Lower leg skin (tissue), 3 donors: ENCODE measurements around the gene ELSPBP1.
"Not testable (repeated sequence)": the region's sequence is repeated elsewhere in the genome, so short reads cannot be mapped to it uniquely, and the experiment has no call there.

Source experiments
- POLR2A ChIP-seq, 2 donors: fragments of 450-650 bp; IDR thresholded peaks; one replicate each; pipeline ENCODE4 v1.6.1; 2016 to 2017; ENCODE audit warnings: antibody characterized with exemption in 2 of 2, mild to moderate bottlenecking in 1 of 2, moderate library complexity in 1 of 2
- TF ChIP-seq, protein P1 (sequence below), 3 donors: fragments of 450-650 bp; IDR thresholded peaks; one replicate each; pipeline ENCODE4 v1.5.1; 2016; ENCODE audit warnings: antibody characterized with exemption in 3 of 3, mild to moderate bottlenecking in 3 of 3, moderate library complexity in 2 of 3

- TF ChIP-seq, protein P1, sequence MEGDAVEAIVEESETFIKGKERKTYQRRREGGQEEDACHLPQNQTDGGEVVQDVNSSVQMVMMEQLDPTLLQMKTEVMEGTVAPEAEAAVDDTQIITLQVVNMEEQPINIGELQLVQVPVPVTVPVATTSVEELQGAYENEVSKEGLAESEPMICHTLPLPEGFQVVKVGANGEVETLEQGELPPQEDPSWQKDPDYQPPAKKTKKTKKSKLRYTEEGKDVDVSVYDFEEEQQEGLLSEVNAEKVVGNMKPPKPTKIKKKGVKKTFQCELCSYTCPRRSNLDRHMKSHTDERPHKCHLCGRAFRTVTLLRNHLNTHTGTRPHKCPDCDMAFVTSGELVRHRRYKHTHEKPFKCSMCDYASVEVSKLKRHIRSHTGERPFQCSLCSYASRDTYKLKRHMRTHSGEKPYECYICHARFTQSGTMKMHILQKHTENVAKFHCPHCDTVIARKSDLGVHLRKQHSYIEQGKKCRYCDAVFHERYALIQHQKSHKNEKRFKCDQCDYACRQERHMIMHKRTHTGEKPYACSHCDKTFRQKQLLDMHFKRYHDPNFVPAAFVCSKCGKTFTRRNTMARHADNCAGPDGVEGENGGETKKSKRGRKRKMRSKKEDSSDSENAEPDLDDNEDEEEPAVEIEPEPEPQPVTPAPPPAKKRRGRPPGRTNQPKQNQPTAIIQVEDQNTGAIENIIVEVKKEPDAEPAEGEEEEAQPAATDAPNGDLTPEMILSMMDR (IDR thresholded peaks at IDR 0.05): not testable (repeated sequence)
- TF ChIP-seq POLR2A (IDR thresholded peaks at IDR 0.05): not testable (repeated sequence)
These were observed 75.8 kb downstream of the ELSPBP1 start for GRCh38 chr19:48070177-48070769.
